ENCODE measurements around the gene CTDP1. TPM values are rescaled to one million over a fixed set of nuclear protein-coding genes. Genes with fewer than 3 reads are reported as not detected.

The CTDP1 gene
- total RNA-seq, 1 donor from 2014 or later = 7.5 TPM

DNA sequence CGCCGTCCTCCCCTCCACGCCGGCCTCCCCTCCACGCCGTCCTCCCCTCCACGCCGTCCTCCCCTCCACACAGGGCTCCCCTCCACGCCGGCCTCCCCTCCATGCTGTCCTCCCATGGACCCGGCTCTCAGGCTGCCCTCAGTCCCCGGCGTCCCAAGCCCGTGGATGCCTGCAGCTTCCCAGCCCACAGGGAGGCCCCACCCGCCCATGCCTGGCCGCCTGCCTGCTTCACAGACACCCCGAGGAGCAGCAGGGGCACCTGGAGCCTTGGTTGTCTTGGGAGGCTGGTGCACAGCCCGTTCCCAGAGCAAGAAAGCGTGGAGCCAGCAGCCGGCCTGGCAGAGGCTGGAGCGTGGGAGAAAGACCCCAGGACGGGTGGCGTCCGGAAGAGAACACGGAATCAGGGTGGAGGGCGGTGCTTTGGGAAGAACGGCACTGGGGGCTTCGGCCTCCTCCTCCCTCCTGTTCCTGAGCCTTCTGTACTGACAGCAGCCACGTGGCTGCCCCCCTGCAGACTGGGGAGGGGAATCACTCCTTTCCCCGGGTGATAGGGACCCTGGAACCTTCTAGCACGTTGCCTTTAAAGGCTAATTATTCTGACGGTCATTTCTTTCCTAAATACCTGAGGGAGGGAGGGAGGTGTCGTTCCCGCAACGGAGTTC lies 92.0 kb downstream of the CTDP1 start:
- H3K27me3 ChIP-seq (ENCODE audit: low read depth) = peaks cover 76% of the 10 kb centered on the region
- no peaks in the 10 kb centered on the region for H3K36me3 ChIP-seq
- H3K4me3 ChIP-seq = no peak overlapping the region
- H3K4me1 ChIP-seq = no peaks in the 10 kb centered on the region
- intact Hi-C loops (cut with micrococcal nuclease) = no loop called here
- H3K27ac ChIP-seq (replicated peaks) = no peak overlapping the region
- no peak for DNase-seq
- TF ChIP-seq, protein P1, sequence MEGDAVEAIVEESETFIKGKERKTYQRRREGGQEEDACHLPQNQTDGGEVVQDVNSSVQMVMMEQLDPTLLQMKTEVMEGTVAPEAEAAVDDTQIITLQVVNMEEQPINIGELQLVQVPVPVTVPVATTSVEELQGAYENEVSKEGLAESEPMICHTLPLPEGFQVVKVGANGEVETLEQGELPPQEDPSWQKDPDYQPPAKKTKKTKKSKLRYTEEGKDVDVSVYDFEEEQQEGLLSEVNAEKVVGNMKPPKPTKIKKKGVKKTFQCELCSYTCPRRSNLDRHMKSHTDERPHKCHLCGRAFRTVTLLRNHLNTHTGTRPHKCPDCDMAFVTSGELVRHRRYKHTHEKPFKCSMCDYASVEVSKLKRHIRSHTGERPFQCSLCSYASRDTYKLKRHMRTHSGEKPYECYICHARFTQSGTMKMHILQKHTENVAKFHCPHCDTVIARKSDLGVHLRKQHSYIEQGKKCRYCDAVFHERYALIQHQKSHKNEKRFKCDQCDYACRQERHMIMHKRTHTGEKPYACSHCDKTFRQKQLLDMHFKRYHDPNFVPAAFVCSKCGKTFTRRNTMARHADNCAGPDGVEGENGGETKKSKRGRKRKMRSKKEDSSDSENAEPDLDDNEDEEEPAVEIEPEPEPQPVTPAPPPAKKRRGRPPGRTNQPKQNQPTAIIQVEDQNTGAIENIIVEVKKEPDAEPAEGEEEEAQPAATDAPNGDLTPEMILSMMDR (IDR thresholded peaks at IDR 0.05; ENCODE audit: borderline replicate concordance) = no peak
- H3K9me3 ChIP-seq (replicated peaks) = peaks cover 35% of the 10 kb centered on the region

DNA sequence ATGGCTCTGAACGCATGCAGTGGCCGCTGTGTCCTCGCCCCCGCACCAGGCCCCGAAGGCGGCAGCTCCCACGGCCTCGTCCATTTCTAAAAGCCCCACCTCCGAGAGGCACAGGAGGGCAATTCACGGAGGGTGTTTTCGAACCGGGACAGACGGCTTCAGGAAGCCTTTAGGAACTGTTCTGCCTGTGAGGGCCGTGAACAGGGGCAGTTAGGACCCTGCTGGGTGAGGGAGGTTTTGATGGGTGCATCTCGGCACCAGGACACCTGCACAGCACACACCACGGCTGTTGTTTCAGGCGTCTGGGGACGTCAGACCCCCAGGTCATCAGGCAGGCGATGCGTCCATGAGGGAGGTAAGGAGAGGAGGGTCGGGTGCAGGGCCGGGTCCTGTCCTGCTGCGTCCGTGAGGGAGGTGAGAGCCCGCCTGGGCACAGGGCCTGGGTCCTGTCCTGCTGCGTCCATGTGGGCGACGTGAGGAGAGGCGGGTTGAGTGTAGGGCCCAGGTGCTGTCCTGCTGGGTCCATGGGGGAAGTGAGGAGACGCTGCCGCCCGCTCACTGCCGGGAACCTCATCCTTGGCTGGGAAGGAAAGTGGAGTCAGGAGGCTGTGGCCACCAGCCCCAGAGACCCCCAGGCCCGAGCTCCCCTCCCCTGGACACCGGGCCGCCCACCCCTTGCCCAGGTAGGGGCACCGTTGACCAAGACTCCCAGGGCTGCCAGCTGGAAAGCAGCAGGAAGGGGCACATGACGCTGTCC lies 92.7 kb downstream of the CTDP1 start:
- no peak for DNase-seq
- Histone ChIP-seq H3K36me3 (no peaks in the 10 kb centered on the region), H3K4me1 (no peaks in the 10 kb centered on the region), H3K27ac (replicated peaks) (no peak overlapping the region), H3K4me3 (no peak overlapping the region), H3K27me3 (ENCODE audit: low read depth) (peaks cover 76% of the 10 kb centered on the region), H3K9me3 (replicated peaks) (peaks cover 31% of the 10 kb centered on the region)
- intact Hi-C loops (cut with micrococcal nuclease) = no loop called here
- TF ChIP-seq, protein P1 (IDR thresholded peaks at IDR 0.05; ENCODE audit: borderline replicate concordance) = no peak

DNA sequence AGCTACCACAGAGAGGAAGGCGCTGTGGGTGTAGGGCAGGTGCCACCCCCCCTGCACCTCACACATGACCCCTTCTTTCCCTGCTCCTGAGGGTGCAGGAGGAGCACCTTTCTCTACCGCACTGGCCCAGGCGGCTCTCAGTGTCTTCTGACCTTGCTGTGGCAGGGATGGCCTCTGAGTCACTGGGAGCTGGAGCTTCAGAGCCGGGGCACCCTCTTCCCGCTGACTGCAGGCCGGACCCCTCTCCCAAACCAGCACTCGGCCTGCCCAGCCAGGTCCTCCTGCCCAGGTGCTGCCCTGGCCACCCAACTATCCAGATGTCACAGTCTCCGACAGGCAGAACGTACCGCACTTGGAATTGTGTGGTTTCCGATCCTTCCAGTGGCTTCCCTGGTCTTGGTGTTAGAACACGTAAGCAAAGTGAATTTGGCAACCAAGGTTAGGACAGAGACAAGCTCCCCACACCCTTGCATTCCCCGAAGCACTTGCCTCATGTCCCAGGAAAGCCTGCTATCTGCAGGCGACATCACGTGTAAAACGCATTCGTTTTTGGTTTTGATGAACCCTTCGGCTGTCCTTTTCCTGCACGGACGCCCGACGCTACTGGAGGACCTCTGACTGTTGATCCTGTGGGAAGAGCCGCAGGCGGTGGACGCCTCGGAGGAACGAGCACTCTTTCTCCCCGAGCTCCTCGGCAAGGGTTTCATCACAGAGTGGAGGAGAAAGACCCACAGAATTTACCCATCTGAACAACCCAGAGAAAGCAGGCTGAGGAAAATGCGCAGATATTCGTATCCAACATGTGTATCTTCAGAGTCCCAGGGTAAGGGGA lies 93.5 kb downstream of the CTDP1 start:
- no peak overlapping the region for H3K4me3 ChIP-seq
- intact Hi-C loops (cut with micrococcal nuclease) = no loop called here
- DNase-seq = no peak
- peaks cover 81% of the 10 kb centered on the region for H3K27me3 ChIP-seq (ENCODE audit: low read depth)
- H3K27ac ChIP-seq (replicated peaks) = no peak overlapping the region
- H3K36me3 ChIP-seq = no peaks in the 10 kb centered on the region
- peaks cover 23% of the 10 kb centered on the region for H3K9me3 ChIP-seq (replicated peaks)
- TF ChIP-seq, protein P1 (IDR thresholded peaks at IDR 0.05; ENCODE audit: borderline replicate concordance) = no peak
- no peaks in the 10 kb centered on the region for H3K4me1 ChIP-seq

DNA sequence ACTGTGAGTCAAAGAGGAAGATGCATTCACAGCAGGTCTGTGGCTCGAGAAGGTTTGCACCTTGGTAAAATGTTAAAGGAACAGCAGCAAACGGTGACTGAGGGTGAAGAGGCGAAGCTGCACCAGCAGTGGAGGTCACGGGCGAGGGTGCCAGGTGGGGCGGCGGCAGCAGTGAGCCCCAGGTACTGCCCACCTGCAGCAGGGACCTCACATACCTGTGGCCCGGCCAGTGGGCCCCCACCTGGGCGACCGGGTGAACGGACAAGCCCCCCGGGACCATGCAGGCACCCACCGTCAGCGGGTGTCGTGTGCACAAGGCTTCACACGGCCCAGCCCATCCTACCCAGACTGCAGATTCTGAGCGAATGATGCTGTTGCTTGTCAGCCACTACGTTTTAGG lies 94.5 kb downstream of the CTDP1 start:
- no peaks in the 10 kb centered on the region for H3K4me1 ChIP-seq
- peaks cover 90% of the 10 kb centered on the region for H3K27me3 ChIP-seq (ENCODE audit: low read depth)
- intact Hi-C loops (cut with micrococcal nuclease) = no loop called here
- H3K4me3 ChIP-seq = no peak overlapping the region
- no peak for DNase-seq
- TF ChIP-seq, protein P1 (IDR thresholded peaks at IDR 0.05; ENCODE audit: borderline replicate concordance) = no peak
- H3K27ac ChIP-seq (replicated peaks) = no peak overlapping the region
- no peaks in the 10 kb centered on the region for H3K36me3 ChIP-seq
- H3K9me3 ChIP-seq (replicated peaks) = peaks cover 13% of the 10 kb centered on the region

DNA sequence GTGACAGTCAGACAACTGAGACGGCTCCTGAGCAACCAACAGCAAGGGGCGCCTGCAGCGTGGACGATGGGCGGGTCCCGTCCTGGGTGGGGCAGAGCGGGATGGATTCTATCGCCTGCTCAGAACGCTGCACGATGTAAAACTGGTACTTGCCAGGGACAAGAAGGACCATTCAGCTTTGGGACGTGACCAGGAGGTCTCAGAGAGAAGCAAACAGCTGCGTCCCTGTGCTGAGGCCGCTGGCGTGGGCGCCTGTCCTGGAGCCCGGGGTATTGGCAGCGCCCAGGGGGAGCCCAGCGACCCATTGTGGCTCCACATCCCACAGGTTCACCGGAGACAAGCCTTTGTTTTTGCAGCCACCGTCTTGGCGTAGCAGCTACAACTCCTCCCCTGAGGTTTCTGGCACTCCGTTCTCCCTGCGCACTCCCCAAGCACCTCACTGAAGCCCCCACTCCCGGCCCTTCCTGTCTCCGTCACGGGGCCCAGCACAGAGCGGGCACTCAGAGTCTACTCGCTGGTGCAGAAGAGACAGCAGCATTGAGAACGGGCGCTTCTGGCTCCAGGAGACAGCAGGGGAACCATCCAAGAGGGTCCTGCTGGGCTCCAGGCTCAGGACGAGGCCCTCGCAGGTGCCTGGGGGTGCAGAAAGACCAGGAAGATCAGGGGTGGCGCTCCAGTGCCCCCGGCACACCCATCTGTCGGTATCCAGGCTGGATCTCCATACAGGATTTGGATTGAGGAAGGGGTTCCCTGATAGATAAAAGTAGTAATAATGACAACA lies 96.0 kb downstream of the CTDP1 start:
- DNase-seq = no peak
- intact Hi-C loops (cut with micrococcal nuclease) = no loop called here
- Histone ChIP-seq H3K4me1 (no peaks in the 10 kb centered on the region), H3K27ac (replicated peaks) (no peak overlapping the region), H3K27me3 (ENCODE audit: low read depth) (peaks cover 85% of the 10 kb centered on the region), H3K36me3 (no peaks in the 10 kb centered on the region), H3K4me3 (no peak overlapping the region), H3K9me3 (replicated peaks) (no peaks in the 10 kb centered on the region)
- TF ChIP-seq, protein P1 (IDR thresholded peaks at IDR 0.05; ENCODE audit: borderline replicate concordance) = no peak
